Ishikawa (cell line): Measurements from ENCODE around the gene OSBPL10.

Experiments
- CEBPB ChIP-seq: IDR thresholded peaks from 2 replicates; pipeline ENCODE4 v1.6.1; 2012
- CREB1 ChIP-seq: IDR thresholded peaks from 2 replicates; pipeline ENCODE4 v1.6.1; 2012; ENCODE audit warnings: low read depth
- EGR1 ChIP-seq: IDR thresholded peaks from 2 replicates; pipeline ENCODE4 v1.6.1; 2012
- EP300 ChIP-seq: IDR thresholded peaks from 2 replicates; pipeline ENCODE4 v1.6.1; 2012; ENCODE audit warnings: borderline replicate concordance
- FOXM1 ChIP-seq: IDR thresholded peaks from 2 replicates; pipeline ENCODE4 v1.6.1; 2012; ENCODE audit warnings: low read depth, borderline replicate concordance
- NFIC ChIP-seq: IDR thresholded peaks from 2 replicates; pipeline ENCODE4 v1.6.1; 2012
- RAD21 ChIP-seq: IDR thresholded peaks from 2 replicates; pipeline ENCODE4 v1.6.1; 2012; ENCODE audit warnings: low read depth
- TAF1 ChIP-seq: IDR thresholded peaks from 2 replicates; pipeline ENCODE4 v1.6.1; 2012; ENCODE audit warnings: low read depth, mild to moderate bottlenecking
- TCF12 ChIP-seq: IDR thresholded peaks from 2 replicates; pipeline ENCODE4 v1.6.1; 2012; ENCODE audit warnings: low read depth
- TEAD4 ChIP-seq: IDR thresholded peaks from 2 replicates; pipeline ENCODE4 v1.6.1; 2012
- YY1 ChIP-seq: IDR thresholded peaks from 2 replicates; pipeline ENCODE4 v1.6.1; 2012; ENCODE audit warnings: low read depth
- ZBTB7A ChIP-seq: IDR thresholded peaks from 2 replicates; pipeline ENCODE4 v1.6.1; 2012; ENCODE audit warnings: low read depth
- TF ChIP-seq, protein P1 (sequence below): IDR thresholded peaks from 2 replicates; pipeline ENCODE4 v1.6.1; 2012
- TF ChIP-seq, protein P2 (sequence below): IDR thresholded peaks from 2 replicates; pipeline ENCODE4 v1.6.1; 2012; ENCODE audit warnings: low read depth, mild to moderate bottlenecking
- TF ChIP-seq, protein P3 (sequence below): IDR thresholded peaks from 2 replicates; pipeline ENCODE4 v1.6.1; 2012

OSBPL10 gene

DNA sequence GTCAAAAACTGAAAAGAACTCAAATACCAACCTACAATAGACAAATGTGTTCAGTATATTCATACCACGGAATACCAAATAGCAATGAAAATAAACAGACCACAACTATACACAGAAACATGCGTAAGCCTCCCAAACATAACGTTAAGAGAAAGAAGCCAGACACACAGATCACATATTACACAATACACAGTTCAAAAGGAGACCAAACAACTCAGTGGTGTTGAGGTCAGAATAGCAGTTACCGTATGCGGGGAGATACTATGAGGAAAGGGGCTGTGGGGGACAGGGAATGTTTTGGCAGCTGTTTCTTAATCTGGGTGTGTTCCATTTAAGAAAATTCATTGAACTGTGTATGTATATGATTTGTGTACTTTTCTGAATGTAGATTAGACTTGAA, 6.6 kb downstream of the OSBPL10 start:
- TF ChIP-seq TAF1 (no peak), CREB1 (no peak), ZBTB7A (no peak), EP300 (no peak), FOXM1 (no peak), EGR1 (no peak)

DNA sequence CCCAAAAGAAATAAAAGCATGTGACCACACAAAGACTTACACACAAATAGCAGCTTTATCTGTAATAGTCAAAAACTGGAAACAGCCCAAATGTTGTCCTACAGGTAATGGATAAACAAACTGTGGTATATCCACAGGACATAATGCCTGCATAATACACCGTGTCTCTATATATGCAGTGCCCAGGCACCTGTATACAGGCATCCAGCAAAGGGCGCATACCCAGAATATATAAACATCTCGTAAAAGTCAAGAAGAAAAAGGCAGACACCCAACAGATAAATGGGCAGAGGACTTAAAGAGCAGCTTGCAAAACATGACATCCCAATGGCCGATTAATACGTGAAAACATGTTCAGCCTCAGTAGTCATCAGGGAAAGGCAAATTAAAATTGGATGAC, 7.2 kb downstream of the OSBPL10 start:
- TF ChIP-seq CEBPB, result no peak
- TF ChIP-seq RAD21, result no peak
- TF ChIP-seq, protein P1, sequence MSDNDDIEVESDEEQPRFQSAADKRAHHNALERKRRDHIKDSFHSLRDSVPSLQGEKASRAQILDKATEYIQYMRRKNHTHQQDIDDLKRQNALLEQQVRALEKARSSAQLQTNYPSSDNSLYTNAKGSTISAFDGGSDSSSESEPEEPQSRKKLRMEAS, result no peak
- TF ChIP-seq FOXM1, result no peak
- no peak for TF ChIP-seq EP300
- TF ChIP-seq, protein P2, sequence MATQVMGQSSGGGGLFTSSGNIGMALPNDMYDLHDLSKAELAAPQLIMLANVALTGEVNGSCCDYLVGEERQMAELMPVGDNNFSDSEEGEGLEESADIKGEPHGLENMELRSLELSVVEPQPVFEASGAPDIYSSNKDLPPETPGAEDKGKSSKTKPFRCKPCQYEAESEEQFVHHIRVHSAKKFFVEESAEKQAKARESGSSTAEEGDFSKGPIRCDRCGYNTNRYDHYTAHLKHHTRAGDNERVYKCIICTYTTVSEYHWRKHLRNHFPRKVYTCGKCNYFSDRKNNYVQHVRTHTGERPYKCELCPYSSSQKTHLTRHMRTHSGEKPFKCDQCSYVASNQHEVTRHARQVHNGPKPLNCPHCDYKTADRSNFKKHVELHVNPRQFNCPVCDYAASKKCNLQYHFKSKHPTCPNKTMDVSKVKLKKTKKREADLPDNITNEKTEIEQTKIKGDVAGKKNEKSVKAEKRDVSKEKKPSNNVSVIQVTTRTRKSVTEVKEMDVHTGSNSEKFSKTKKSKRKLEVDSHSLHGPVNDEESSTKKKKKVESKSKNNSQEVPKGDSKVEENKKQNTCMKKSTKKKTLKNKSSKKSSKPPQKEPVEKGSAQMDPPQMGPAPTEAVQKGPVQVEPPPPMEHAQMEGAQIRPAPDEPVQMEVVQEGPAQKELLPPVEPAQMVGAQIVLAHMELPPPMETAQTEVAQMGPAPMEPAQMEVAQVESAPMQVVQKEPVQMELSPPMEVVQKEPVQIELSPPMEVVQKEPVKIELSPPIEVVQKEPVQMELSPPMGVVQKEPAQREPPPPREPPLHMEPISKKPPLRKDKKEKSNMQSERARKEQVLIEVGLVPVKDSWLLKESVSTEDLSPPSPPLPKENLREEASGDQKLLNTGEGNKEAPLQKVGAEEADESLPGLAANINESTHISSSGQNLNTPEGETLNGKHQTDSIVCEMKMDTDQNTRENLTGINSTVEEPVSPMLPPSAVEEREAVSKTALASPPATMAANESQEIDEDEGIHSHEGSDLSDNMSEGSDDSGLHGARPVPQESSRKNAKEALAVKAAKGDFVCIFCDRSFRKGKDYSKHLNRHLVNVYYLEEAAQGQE, result no peak
- TF ChIP-seq ZBTB7A, result no peak
- TF ChIP-seq TEAD4, result no peak
- no peak for TF ChIP-seq TCF12
- TF ChIP-seq EGR1, result no peak

DNA sequence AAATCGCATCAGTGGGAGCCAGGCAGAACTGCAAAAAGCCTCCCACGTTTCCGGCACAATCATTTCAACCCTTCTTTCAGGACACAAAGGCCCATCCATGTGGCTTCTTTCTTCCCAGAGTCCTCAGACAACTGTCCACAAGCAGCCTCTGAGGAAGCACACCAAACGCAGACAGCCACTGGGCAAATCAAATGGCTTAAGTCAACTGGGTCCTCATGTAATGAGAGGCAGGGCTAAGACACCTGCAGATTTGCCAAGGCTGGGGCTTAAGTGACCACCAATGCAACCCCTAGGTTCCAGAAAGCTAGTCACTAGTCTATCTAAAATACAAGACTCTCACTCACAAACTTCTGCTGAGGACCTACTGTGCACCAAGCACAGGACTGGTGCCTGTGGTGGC, 8.0 kb downstream of the OSBPL10 start:
- TF ChIP-seq TAF1 (no peak), ZBTB7A (no peak)

DNA sequence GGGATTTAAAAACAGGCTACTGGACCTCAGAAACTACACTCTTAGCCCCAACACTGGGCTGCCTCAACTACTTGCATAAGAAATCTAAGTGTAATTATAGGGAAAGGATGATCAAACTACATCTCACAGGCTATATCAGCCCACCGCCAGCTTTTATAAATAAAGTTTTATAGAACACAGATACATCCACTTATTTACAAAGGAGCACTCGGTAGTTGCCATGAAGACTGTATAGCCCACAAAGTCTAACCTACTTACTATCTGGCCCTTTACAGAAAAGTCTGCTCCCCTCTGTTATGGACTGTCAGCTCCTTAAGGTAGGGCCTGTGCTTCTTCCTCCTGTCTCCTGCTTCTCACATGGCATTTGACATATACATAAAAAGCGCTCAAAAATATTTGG, 9.5 kb downstream of the OSBPL10 start:
- TF ChIP-seq, protein P3, sequence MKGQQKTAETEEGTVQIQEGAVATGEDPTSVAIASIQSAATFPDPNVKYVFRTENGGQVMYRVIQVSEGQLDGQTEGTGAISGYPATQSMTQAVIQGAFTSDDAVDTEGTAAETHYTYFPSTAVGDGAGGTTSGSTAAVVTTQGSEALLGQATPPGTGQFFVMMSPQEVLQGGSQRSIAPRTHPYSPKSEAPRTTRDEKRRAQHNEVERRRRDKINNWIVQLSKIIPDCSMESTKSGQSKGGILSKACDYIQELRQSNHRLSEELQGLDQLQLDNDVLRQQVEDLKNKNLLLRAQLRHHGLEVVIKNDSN, result no peak
- TF ChIP-seq, protein P1, result no peak
- TF ChIP-seq EGR1 (no peak), CEBPB (no peak), CREB1 (no peak), RAD21 (no peak), TAF1 (no peak)
- TF ChIP-seq, protein P2, result no peak

DNA sequence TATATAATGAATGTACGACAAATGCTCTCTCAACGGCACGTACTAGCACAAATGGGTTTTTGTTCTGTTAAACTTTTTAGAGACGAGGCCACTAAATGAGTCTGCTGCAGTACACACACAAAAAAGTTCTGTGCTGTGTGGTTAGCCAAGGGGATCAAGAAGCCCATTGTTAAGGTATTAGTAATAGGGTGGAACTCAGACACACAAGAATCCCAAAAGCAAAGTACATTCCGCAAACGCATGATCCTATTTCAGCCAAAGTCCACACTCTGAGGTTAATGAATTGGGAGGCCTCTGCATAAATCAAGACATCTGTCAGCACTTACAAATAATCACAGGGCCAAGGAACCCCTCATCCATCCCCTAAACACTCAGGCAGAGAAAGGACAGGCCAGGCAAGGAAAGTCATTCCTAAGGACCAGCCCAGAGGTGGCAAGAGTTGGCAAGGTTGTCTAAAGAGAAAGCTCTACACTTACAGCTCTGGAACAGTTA, 12.1 kb downstream of the OSBPL10 start:
- TF ChIP-seq, protein P1, result peak; percentile 78
- TF ChIP-seq RAD21, result peak; percentile 44
- peak; percentile 99 for TF ChIP-seq TEAD4
- TF ChIP-seq, protein P2, result no peak
- no peak for TF ChIP-seq TAF1
- TF ChIP-seq EP300, result peak; percentile 99
- TF ChIP-seq, protein P3, result peak; percentile 46
- peak; percentile 99 for TF ChIP-seq NFIC
- 0 out of 2 replicates have a peak, but pooled peaks have one; percentile 42 for TF ChIP-seq CREB1
- peak; percentile 95 for TF ChIP-seq FOXM1
- no peak for TF ChIP-seq EGR1
- peak; percentile 68; the same call in 1 of the 2 replicates for TF ChIP-seq ZBTB7A
- TF ChIP-seq CEBPB, result peak; percentile 80
- peak; percentile 99 for TF ChIP-seq TCF12
- peak; percentile 55; the same call in 1 of the 2 replicates for TF ChIP-seq YY1
